HepG2 (cell line): ENCODE data around the gene ZNF91. TPM values are rescaled to one million over a fixed set of nuclear protein-coding genes. Genes with fewer than 3 reads are reported as not detected.

Experiments used
- ATAC-seq: fragments of 200-7000 bp; cut with Tn5 transposase; 3 replicates; pipeline ENCODE4 v1.9.1; 2020; ENCODE audit warnings: mild to moderate bottlenecking, moderate library complexity
- BruUV-seq: library from RNA; stranded (reverse); fragments of 400-500 nt; replicated peaks from 2 replicates; lab custom pipeline; 2021; lab: Mats Ljungman, UMichigan
- CTCF ChIA-PET: fragments of 300-600 bp; formaldehyde crosslinking; extraction: SDS; loops from one replicate; lab custom pipeline; 2021; ENCODE audit warnings: low total read pairs, inconsistent platforms, low intra/inter-chr PET ratio; lab: Yijun Ruan, JAX
- POLR2A ChIA-PET: fragments of 350-600 bp; sonication (Branson Sonifier 250); formaldehyde crosslinking; loops from one replicate; lab custom pipeline; 2020; ENCODE audit warnings: antibody characterized with exemption, inconsistent platforms; lab: Yijun Ruan, JAX
- DNase-seq: peaks from one replicate; pipeline ENCODE4 v3.0.0-alpha.2; 2015; ENCODE audit warnings: low spot score
- FAIRE-seq: peaks from 3 replicates; lab custom pipeline; 2011; peaks lifted over from hg19 to GRCh38; lab: Jason Lieb, UNC
- H2AFZ ChIP-seq: one replicate; pipeline ENCODE4 v1.6.1; 2011; ENCODE audit warnings: low read length, inconsistent platforms
- H3K27ac ChIP-seq: fragments of 300-600 bp; 3 replicates; pipeline ENCODE4 v1.8.0; 2011; ENCODE audit warnings: mixed run types, mild to moderate bottlenecking, mixed read lengths, low read length, inconsistent platforms; ENCODE audit not compliant: insufficient read depth; ENCODE audit errors: extremely low read length
- H3K27me3 ChIP-seq, 2 experiments: fragments of 200-600 bp in 1 of 2; 2 replicates in 1 of 2; 3 replicates in 1 of 2; pipeline versions ENCODE4 v1.6.0 to v1.8.0; 2011; ENCODE audit warnings: low read length in 2 of 2, mild to moderate bottlenecking in 2 of 2, moderate library complexity in 2 of 2, inconsistent platforms in 1 of 2; ENCODE audit not compliant: insufficient read depth in 2 of 2, control insufficient read depth in 1 of 2
- H3K36me3 ChIP-seq, 2 experiments: fragments of 200-600 bp in 1 of 2; replicated peaks in 1 of 2; 2 replicates in 1 of 2; 3 replicates in 1 of 2; pipeline versions ENCODE4 v1.5.1 to v1.8.0; 2011; ENCODE audit warnings: low read length in 2 of 2, inconsistent platforms in 1 of 2; ENCODE audit not compliant: insufficient read depth in 2 of 2, control insufficient read depth in 1 of 2
- H3K4me1 ChIP-seq: 2 replicates; pipeline ENCODE4 v1.5.1; 2012; ENCODE audit warnings: low read length, inconsistent platforms; ENCODE audit not compliant: insufficient read depth
- H3K4me2 ChIP-seq: 2 replicates; pipeline ENCODE4 v1.6.0; 2011; ENCODE audit warnings: low read depth, low read length, inconsistent platforms
- H3K4me3 ChIP-seq, 3 experiments: fragments of 200-600 bp in 1 of 3; sonication (generic), shearing (Covaris generic) in 1 of 3; replicated peaks in 1 of 3; 2 replicates each; pipeline ENCODE4 v1.5.1; 2011 to 2016; ENCODE audit warnings: low read length in 3 of 3, inconsistent platforms in 2 of 3, low read depth in 2 of 3, mild to moderate bottlenecking in 2 of 3, control low read depth in 1 of 3, mixed read lengths in 1 of 3; ENCODE audit not compliant: insufficient read depth in 1 of 3
- H3K79me2 ChIP-seq: one replicate; pipeline ENCODE4 v1.6.1; 2011; ENCODE audit warnings: low read length, inconsistent platforms; ENCODE audit not compliant: insufficient read depth
- H3K9ac ChIP-seq: 2 replicates; pipeline ENCODE4 v1.6.0; 2011; ENCODE audit warnings: mild to moderate bottlenecking, low read depth, low read length, inconsistent platforms; ENCODE audit not compliant: insufficient read depth
- H3K9me3 ChIP-seq: 2 replicates; pipeline ENCODE4 v1.5.1; 2012; ENCODE audit warnings: mild to moderate bottlenecking, low read length
- H4K20me1 ChIP-seq: 2 replicates; pipeline ENCODE4 v1.6.0; 2011; ENCODE audit warnings: inconsistent platforms, mild to moderate bottlenecking, low read length, moderate library complexity; ENCODE audit not compliant: insufficient read depth
- CC2D1A ChIP-seq: sonication (generic); formaldehyde crosslinking; IDR thresholded peaks from 2 replicates; pipeline ENCODE4 v1.8.1; 2023; ENCODE audit warnings: mild to moderate bottlenecking, missing genetic modification reagents
- CREB1 ChIP-seq, 2 experiments: fragments of 450-650 bp in 1 of 2; IDR thresholded peaks; 2 replicates each; pipeline ENCODE4 v1.6.1; 2016 to 2017; ENCODE audit warnings: control low read depth in 1 of 2, mild to moderate bottlenecking in 1 of 2, missing compliant biosample characterization in 1 of 2, missing genetic modification characterization in 1 of 2
- FOXJ3 ChIP-seq: sonication (generic); formaldehyde crosslinking; IDR thresholded peaks from 2 replicates; pipeline ENCODE4 v1.4.0; 2020; ENCODE audit warnings: missing genetic modification reagents, mild to moderate bottlenecking, borderline replicate concordance
- SMARCE1 ChIP-seq: fragments of 450-650 bp; IDR thresholded peaks from 2 replicates; pipeline ENCODE4 v1.6.1; 2017; ENCODE audit warnings: borderline replicate concordance
- ZNF414 ChIP-seq: sonication (generic); formaldehyde crosslinking; IDR thresholded peaks from 2 replicates; pipeline ENCODE4 v1.5.0; 2020; ENCODE audit warnings: missing genetic modification reagents
- ZNF768 ChIP-seq: sonication (generic); formaldehyde crosslinking; IDR thresholded peaks from 2 replicates; pipeline ENCODE4 v1.4.0; 2020; ENCODE audit warnings: missing genetic modification reagents
- WGBS: methylation state at CpG from one replicate; pipeline ENCODE4 v1.1.6; 2017; ENCODE audit warnings: low lambda C conversion rate; 5-methylcytosine and 5-hydroxymethylcytosine counted together
- in situ Hi-C: cut with HindIII; loops from 2 replicates; pipeline ENCODE4 v1.10.0; 2017; ENCODE audit warnings: low pct_unique_long_range_greater_than_20kb; ENCODE audit not compliant: extremely low pct_ligation_motif_present
- intact Hi-C: fragments of 100-400 bp; cut with micrococcal nuclease; formaldehyde crosslinking; loops from one replicate; pipeline ENCODE4 v1.10.0; 2022; ENCODE audit not compliant: unreplicated experiment
- polyA plus RNA-seq, 8 experiments: library from polyadenylated mRNA; depleted of rRNA in 3 of 8; stranded (reverse) in 7 of 8; unstranded in 1 of 8; fragments of >200 nt; fragmentation: Illumina TruSeq in 4 of 8; extraction: Trizol in 4 of 8; gene quantifications; 2 replicates each; pipeline versions ENCODE4 v1.2.1 to v1.2.3, GENCODE V29; 2011 to 2016; ENCODE audit warnings: low read depth in 4 of 8, missing spikeins in 1 of 8, mixed read lengths in 1 of 8; ENCODE audit not compliant: insufficient read depth in 1 of 8
- total RNA-seq, 5 experiments: library from RNA; depleted of rRNA; stranded (reverse); fragments of >200 nt; fragmentation: Illumina TruSeq; extraction: Trizol; gene quantifications; 2 replicates each; pipeline ENCODE4 v1.2.3, GENCODE V29; 2016; ENCODE audit warnings: low read depth in 1 of 5
- TF ChIP-seq, protein P1 (sequence below): sonication (generic); formaldehyde crosslinking; IDR thresholded peaks from 2 replicates; pipeline ENCODE4 v1.4.0; 2020; ENCODE audit warnings: missing genetic modification reagents, borderline replicate concordance
- TF ChIP-seq, protein P2 (sequence below): sonication (generic); formaldehyde crosslinking; IDR thresholded peaks from 2 replicates; pipeline ENCODE4 v1.4.0; 2020; ENCODE audit warnings: mild to moderate bottlenecking, low read depth, missing genetic modification reagents

The ZNF91 gene
- total and polyA plus RNA-seq, 2 of the 13 experiments (the other 11 are each of a cell fraction or from before 2014, with no cell fraction given): 19.4 to 21.5 TPM

GRCh38 chr19:23310729-23311211, 84.5 kb downstream of the ZNF91 start:
- in situ Hi-C loops: no loop called here

More at GRCh38 chr19:23310729-23311211, 84.5 kb downstream of the ZNF91 start:
- Histone ChIP-seq H3K4me2 (no peak overlapping the region), H3K4me3 (no peak overlapping the region), H3K9me3 (peaks cover 100% of the 10 kb centered on the region), H3K27ac (no peak overlapping the region), H4K20me1 (no peaks in the 10 kb centered on the region), H3K79me2 (no peaks in the 10 kb centered on the region), H3K36me3 (no peaks in the 10 kb centered on the region), H2AFZ (no peak overlapping the region), H3K4me1 (no peaks in the 10 kb centered on the region), H3K9ac (no peak overlapping the region), H3K27me3 (no peaks in the 10 kb centered on the region)
- ATAC-seq: no peak
- no peak for DNase-seq
- BruUV-seq: no TSS peak
- FAIRE-seq: no peak
- no peak for TF ChIP-seq FOXJ3 (CRISPR knock-in tag)
- TF ChIP-seq ZNF414 (CRISPR knock-in tag): no peak
- no peak for TF ChIP-seq CC2D1A (CRISPR knock-in tag)
- no peak for TF ChIP-seq ZNF768 (CRISPR knock-in tag)
- TF ChIP-seq, protein P1, sequence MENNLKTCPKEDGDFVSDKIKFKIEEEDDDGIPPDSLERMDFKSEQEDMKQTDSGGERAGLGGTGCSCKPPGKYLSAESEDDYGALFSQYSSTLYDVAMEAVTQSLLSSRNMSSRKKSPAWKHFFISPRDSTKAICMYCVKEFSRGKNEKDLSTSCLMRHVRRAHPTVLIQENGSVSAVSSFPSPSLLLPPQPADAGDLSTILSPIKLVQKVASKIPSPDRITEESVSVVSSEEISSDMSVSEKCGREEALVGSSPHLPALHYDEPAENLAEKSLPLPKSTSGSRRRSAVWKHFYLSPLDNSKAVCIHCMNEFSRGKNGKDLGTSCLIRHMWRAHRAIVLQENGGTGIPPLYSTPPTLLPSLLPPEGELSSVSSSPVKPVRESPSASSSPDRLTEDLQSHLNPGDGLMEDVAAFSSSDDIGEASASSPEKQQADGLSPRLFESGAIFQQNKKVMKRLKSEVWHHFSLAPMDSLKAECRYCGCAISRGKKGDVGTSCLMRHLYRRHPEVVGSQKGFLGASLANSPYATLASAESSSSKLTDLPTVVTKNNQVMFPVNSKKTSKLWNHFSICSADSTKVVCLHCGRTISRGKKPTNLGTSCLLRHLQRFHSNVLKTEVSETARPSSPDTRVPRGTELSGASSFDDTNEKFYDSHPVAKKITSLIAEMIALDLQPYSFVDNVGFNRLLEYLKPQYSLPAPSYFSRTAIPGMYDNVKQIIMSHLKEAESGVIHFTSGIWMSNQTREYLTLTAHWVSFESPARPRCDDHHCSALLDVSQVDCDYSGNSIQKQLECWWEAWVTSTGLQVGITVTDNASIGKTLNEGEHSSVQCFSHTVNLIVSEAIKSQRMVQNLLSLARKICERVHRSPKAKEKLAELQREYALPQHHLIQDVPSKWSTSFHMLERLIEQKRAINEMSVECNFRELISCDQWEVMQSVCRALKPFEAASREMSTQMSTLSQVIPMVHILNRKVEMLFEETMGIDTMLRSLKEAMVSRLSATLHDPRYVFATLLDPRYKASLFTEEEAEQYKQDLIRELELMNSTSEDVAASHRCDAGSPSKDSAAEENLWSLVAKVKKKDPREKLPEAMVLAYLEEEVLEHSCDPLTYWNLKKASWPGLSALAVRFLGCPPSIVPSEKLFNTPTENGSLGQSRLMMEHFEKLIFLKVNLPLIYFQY (CRISPR knock-in tag): no peak
- no peak; the same call in 1 of the 2 replicates for TF ChIP-seq CREB1 (IDR thresholded peaks at IDR 0.05)
- no peak for TF ChIP-seq CREB1 (CRISPR knock-in tag; IDR thresholded peaks at IDR 0.05)
- no peak for TF ChIP-seq SMARCE1
- TF ChIP-seq, protein P2, sequence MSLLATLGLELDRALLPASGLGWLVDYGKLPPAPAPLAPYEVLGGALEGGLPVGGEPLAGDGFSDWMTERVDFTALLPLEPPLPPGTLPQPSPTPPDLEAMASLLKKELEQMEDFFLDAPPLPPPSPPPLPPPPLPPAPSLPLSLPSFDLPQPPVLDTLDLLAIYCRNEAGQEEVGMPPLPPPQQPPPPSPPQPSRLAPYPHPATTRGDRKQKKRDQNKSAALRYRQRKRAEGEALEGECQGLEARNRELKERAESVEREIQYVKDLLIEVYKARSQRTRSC: no peak
- CTCF ChIA-PET: no interaction called here
- intact Hi-C loops: no loop called here
- POLR2A ChIA-PET: no interaction called here
- WGBS: 50% methylated on average over 2 of the region's 2 CpGs
